ENCODE data around the gene ANKRD55. TPM values are rescaled to one million over a fixed set of nuclear protein-coding genes. Genes with fewer than 3 reads are reported as not detected.

ANKRD55 gene
- total RNA-seq (1.2 and 2.1 TPM in 2 replicates), polyA plus RNA-seq (1.0 and 1.4 TPM in 2 replicates), polyA minus RNA-seq (1.0 and 1.1 TPM in 2 replicates), Bru-seq, nascent RNA (percentile 22 among the genes with signal in this experiment), BruChase-seq, experiment 1, labeled RNA remaining after a 6-hour chase (percentile 15 among the genes with signal in this experiment), BruChase-seq, experiment 2, labeled RNA remaining after a 2-hour chase (percentile 17 among the genes with signal in this experiment)
- 1.4 and 1.7 TPM in 2 replicates for polyA plus RNA-seq (2011; cell fraction: cytosol; rRNA removed)
- polyA plus RNA-seq (2011; cell fraction: nucleus; rRNA removed) = 0.65 and 1.1 TPM in 2 replicates
- 0.47 and 1.5 TPM in 2 replicates for polyA plus RNA-seq (2012)
- not detected for polyA minus RNA-seq (2011; cell fraction: cytosol; rRNA and poly(A)+ RNA removed)
- polyA minus RNA-seq (2011; cell fraction: nucleus; rRNA and poly(A)+ RNA removed) = 0.67 and 0.91 TPM in 2 replicates
- long read RNA-seq, partial matches to known transcripts = 0 of 3 reads
- long read RNA-seq, other reads (novel, unspliced or antisense) = 3 of 3 reads

DNA sequence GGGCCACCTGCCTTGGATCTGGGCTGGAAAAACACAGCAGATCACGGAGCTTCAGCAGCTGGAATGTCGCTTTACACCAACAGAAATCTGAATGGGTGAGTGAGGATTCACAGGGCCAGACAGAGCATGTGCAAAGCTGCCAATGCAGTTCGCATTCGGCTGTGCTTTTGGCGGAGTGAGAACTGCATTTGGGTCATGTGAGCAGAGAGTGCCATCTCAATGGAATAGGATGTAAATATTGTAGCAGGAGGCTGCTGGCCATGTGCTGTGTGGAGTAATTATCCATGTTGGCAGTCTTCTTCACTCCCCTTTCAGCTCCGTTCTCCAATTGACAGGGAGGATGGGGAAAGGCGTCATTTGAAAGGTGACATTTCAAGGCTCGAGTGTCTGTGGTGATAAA is at the start of gene ANKRD55:
ANKRD55 (minus strand) TSS at position 101 of the 400 bp plus-strand sequence. CDS start 417 bp downstream, outside the sequence.
- BruUV-seq (replicated peaks) = no TSS peak
- intact Hi-C loops (cut with micrococcal nuclease) = no loop called here
- Histone ChIP-seq H3K9me1 (replicated peaks; ENCODE audit: control insufficient read depth, extremely low read depth, insufficient read depth, low read length) (no peaks in the 10 kb centered on the region), H3K27ac (ENCODE audit: insufficient read depth, low read depth, low read length) (no peak within 1 kb of the TSS), H3K79me2 (ENCODE audit: control insufficient read depth, insufficient read depth, low read length) (no peaks in the 10 kb centered on the region), H3K4me3 (replicated peaks in 1 of 3; ENCODE audit: insufficient read depth in 1 of 3, low read depth in 1 of 3, low read length in 3 of 3) (no peak within 1 kb of the TSS), H3K36me3 (ENCODE audit: control insufficient read depth in 2 of 2, extremely low read depth in 1 of 2, insufficient read depth in 2 of 2, low read length in 2 of 2) (no peaks in the 10 kb centered on the region), H3K27me3 (ENCODE audit: control insufficient read depth in 2 of 2, insufficient read depth in 2 of 2, low read length in 2 of 2) (no peaks in the 10 kb centered on the region), H4K20me1 (replicated peaks; ENCODE audit: control insufficient read depth, extremely low read depth, insufficient read depth, low read length) (no peaks in the 10 kb centered on the region), H3K4me1 (ENCODE audit: control insufficient read depth, extremely low read depth, insufficient read depth, low read length) (no peaks in the 10 kb centered on the region), H3K4me2 (ENCODE audit: insufficient read depth, low read length) (no peak within 1 kb of the TSS), H3K9me3 (replicated peaks; ENCODE audit: control insufficient read depth, insufficient read depth, low read length) (no peaks in the 10 kb centered on the region), H2AFZ (ENCODE audit: low read depth, low read length) (no peak within 1 kb of the TSS), H3K9ac (replicated peaks; ENCODE audit: extremely low read depth, insufficient read depth, low read length) (no peak within 1 kb of the TSS)
- dilution Hi-C loops (cut with MboI; ENCODE audit: extremely low pct_ligation_motif_present, low sequenced_read_pairs) = no loop called here
- ChIA-PET POLR2A (no interaction called here), CTCF (no interaction called here)
- FAIRE-seq (no peak), DNase-seq (ENCODE audit: low read depth, low spot score) (no peak)
- no peak for TF ChIP-seq POLR2A (IDR thresholded peaks at IDR 0.05; ENCODE audit: low read depth, low read length)
- no peak for TF ChIP-seq MYC (IDR thresholded peaks at IDR 0.05; ENCODE audit: low read depth, low read length)
- TF ChIP-seq, protein P1, sequence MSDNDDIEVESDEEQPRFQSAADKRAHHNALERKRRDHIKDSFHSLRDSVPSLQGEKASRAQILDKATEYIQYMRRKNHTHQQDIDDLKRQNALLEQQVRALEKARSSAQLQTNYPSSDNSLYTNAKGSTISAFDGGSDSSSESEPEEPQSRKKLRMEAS (IDR thresholded peaks at IDR 0.05; ENCODE audit: insufficient read depth, insufficient read length) = no peak

DNA sequence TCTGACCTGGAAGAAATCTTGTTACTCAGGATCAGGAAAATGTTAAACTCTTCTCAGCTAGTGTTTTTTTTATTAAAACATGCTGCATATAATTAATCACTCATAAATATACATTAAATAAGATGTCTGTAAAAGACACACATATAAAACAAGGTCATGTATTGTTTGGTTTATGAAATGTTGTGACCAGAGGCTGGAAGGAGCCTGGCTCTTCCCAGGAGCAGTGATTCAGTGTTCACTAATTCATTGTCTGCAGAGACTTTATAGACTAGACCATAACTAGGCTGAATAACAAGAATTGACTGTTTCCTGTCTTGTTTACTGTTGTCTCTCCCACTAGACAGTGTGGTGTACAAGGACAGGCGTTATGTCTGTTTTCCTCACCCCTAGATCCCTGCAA is 49.1 kb upstream of the ANKRD55 start:
- intact Hi-C loops (cut with micrococcal nuclease) (no loop called here), dilution Hi-C loops (cut with MboI; ENCODE audit: extremely low pct_ligation_motif_present, low sequenced_read_pairs) (no loop called here)
- Histone ChIP-seq H3K27me3 (ENCODE audit: control insufficient read depth in 2 of 2, insufficient read depth in 2 of 2, low read length in 2 of 2) (no peaks in the 10 kb centered on the region), H4K20me1 (replicated peaks; ENCODE audit: control insufficient read depth, extremely low read depth, insufficient read depth, low read length) (no peaks in the 10 kb centered on the region), H3K4me3 (replicated peaks in 1 of 3; ENCODE audit: insufficient read depth in 1 of 3, low read depth in 1 of 3, low read length in 3 of 3) (no peak overlapping the region), H3K9me1 (replicated peaks; ENCODE audit: control insufficient read depth, extremely low read depth, insufficient read depth, low read length) (no peaks in the 10 kb centered on the region), H3K4me2 (ENCODE audit: insufficient read depth, low read length) (peak overlapping the region; percentile 8), H3K36me3 (ENCODE audit: control insufficient read depth in 2 of 2, extremely low read depth in 1 of 2, insufficient read depth in 2 of 2, low read length in 2 of 2) (no peaks in the 10 kb centered on the region), H3K9ac (replicated peaks; ENCODE audit: extremely low read depth, insufficient read depth, low read length) (no peak overlapping the region), H2AFZ (ENCODE audit: low read depth, low read length) (peak overlapping the region; percentile 20), H3K4me1 (ENCODE audit: control insufficient read depth, extremely low read depth, insufficient read depth, low read length) (peaks cover 45% of the 10 kb centered on the region), H3K79me2 (ENCODE audit: control insufficient read depth, insufficient read depth, low read length) (no peaks in the 10 kb centered on the region), H3K27ac (ENCODE audit: insufficient read depth, low read depth, low read length) (no peak overlapping the region), H3K9me3 (replicated peaks; ENCODE audit: control insufficient read depth, insufficient read depth, low read length) (no peaks in the 10 kb centered on the region)
- FAIRE-seq (peak; percentile 26), DNase-seq (ENCODE audit: low read depth, low spot score) (no peak)
- POLR2A ChIA-PET = no interaction called here
- TF ChIP-seq JUN (IDR thresholded peaks at IDR 0.05; ENCODE audit: borderline replicate concordance, insufficient read depth, insufficient read length, low read depth) (no peak), POLR2A (IDR thresholded peaks at IDR 0.05; ENCODE audit: low read depth, low read length) (no peak), MYC (IDR thresholded peaks at IDR 0.05; ENCODE audit: low read depth, low read length) (no peak), FOS (IDR thresholded peaks at IDR 0.05; ENCODE audit: borderline replicate concordance, insufficient read depth, low read length) (no peak), GATA2 (IDR thresholded peaks at IDR 0.05; ENCODE audit: insufficient read depth, insufficient read length, low read depth, low read length) (no peak), EZH2 (IDR thresholded peaks at IDR 0.05; ENCODE audit: borderline replicate concordance, low read depth, low read length, severe bottlenecking) (no peak), POLR2AphosphoS5 (IDR thresholded peaks at IDR 0.05; ENCODE audit: insufficient read depth, low read depth, low read length) (no peak)
- TF ChIP-seq, protein P1 (IDR thresholded peaks at IDR 0.05; ENCODE audit: insufficient read depth, insufficient read length) = no peak
- TF ChIP-seq, protein P2, sequence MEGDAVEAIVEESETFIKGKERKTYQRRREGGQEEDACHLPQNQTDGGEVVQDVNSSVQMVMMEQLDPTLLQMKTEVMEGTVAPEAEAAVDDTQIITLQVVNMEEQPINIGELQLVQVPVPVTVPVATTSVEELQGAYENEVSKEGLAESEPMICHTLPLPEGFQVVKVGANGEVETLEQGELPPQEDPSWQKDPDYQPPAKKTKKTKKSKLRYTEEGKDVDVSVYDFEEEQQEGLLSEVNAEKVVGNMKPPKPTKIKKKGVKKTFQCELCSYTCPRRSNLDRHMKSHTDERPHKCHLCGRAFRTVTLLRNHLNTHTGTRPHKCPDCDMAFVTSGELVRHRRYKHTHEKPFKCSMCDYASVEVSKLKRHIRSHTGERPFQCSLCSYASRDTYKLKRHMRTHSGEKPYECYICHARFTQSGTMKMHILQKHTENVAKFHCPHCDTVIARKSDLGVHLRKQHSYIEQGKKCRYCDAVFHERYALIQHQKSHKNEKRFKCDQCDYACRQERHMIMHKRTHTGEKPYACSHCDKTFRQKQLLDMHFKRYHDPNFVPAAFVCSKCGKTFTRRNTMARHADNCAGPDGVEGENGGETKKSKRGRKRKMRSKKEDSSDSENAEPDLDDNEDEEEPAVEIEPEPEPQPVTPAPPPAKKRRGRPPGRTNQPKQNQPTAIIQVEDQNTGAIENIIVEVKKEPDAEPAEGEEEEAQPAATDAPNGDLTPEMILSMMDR (IDR thresholded peaks at IDR 0.05; ENCODE audit: extremely low read depth in 1 of 2, insufficient read depth in 1 of 2, low read depth in 1 of 2, low read length in 2 of 2) = no peak
- no TSS peak for BruUV-seq (replicated peaks)
- CTCF ChIA-PET = interaction anchor here (1.0 kb wide), 1 partner anchor 556 kb away, joined by 3 read pairs; no protein-coding TSS in a partner anchor

Measured in endothelial cell of umbilical vein (primary cell).